Epithelial cell of esophagus (primary cell): ENCODE data around the gene GRAP.
"Not testable (repeated sequence)": the region's sequence is repeated elsewhere in the genome, so short reads cannot be mapped to it uniquely, and the experiment has no call there.

Source experiments
- DNase-seq: peaks from one replicate; pipeline ENCODE4 v3.0.0; 2010; ENCODE audit warnings: low read depth
- H3K4me3 ChIP-seq: 2 replicates; pipeline ENCODE4 v1.5.1; 2011; ENCODE audit warnings: mild to moderate bottlenecking, low read length, control low read depth

GRAP gene

DNA sequence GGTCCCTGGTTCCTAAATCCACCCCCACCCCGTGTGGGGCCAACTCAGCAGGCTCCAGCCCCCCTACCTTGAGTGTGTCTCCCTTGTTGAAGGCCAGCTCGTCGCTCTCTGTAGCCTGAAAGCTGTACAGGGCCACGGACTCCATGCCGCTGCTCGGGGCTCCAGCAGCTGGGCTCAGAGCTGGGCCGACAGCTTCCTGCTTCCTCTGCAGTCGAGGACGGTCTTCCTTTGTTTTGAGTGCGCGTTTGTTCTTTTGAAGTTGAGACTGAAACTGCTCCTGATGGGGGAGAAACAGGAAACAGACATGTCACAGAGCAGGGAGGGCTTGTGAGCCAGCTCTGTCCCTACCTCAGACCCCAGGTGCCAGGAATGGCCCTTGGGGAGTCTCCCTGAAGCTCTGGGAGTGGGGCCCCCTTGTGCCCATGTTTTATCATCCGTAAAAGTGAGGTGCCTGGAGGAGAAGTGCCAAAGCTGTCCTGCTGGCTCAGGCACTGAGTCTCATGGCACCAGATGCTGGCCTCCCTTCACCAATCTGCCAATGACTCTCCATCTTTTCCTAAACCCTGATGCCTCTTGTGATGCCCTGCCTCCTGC is at the start of gene GRAP:
GRAP (minus strand) TSS at position 176 of the 594 bp plus-strand sequence; CDS start at position 145, 31 bp downstream.
- not testable (repeated sequence) for H3K4me3 ChIP-seq, DNase-seq

DNA sequence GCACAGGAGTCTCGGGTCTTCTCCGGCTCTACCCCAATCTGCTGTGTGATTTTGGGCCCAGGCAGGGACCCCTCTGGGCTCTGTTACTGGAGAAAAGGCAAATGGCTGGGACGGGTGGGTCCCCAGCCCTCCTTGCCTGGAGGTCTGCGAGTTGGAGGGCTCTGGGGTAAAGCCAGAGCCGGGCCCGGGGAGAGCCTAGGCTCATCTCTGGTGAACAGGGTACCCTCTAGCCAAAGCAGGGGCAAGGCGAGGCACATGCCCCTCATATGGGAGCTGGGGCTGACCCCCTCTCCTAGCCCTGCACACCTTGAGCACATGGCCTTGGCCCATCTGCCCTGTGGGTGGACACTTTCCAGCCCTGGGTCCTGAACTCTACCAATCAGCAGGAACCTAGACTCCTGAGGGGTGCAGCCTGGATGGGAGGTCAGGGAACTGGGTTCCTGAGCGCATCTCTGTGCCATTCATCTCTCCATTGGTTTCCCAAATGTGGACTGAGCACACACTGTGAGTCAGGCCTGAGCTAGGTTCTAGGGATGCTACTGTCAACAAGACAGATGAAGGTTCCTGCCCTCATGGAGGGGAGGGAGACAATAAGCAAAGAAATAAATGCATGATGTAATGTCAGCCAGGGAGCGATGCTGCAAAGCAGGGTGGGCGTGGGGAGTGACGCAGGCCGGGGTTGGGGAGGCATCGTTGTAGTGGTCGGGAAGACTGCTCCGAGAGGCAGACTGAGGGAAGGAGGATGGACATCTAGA is 47.1 kb upstream of the GRAP start:
- DNase-seq, H3K4me3 ChIP-seq: not testable (repeated sequence)

DNA sequence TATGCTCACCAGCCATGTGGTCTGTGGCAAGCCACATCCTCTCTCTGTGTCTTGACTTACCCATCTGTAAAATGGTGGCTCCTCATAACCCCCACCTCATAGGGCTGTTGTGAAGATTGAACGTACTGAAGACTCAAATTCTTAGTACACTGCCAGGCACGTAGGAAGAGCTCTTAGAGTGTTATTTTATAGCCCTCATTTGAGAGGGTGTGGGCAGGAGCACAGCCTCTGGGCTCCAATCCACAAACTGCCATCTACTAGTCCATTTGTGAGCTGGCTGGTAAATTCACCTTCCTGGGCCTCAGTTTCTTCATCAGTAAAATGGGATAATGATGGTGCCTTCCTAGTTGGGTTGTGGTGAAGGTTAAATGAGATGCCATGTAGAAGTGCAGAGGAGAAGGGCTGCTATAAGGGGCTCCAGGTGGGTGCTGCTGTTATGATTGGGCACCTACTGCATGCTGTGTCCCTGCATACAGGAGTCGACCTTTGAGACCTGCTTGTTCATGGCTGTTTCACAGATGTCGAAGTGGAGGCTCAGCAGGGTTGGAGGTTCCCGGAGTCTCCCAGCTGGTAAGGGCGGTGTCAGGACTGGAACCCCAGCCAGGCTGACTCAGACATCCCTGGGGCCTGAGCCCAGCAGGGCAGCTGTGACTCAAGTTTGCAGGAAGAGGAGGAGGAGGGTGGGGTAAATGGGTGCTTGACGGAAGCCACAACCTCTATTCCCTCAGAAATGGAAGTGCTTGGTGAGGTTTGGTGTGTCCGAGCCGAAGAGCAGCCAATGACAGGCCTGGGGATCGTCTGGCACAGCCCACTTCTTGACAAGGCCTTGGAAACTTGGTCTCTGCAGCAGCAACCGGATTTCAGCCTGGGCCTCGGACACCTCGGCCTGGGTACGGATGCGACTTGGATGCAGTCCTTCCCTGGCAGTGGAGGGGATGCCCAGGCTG is 46.3 kb upstream of the GRAP start:
- not testable (repeated sequence) for H3K4me3 ChIP-seq
- peak; percentile 43 for DNase-seq

DNA sequence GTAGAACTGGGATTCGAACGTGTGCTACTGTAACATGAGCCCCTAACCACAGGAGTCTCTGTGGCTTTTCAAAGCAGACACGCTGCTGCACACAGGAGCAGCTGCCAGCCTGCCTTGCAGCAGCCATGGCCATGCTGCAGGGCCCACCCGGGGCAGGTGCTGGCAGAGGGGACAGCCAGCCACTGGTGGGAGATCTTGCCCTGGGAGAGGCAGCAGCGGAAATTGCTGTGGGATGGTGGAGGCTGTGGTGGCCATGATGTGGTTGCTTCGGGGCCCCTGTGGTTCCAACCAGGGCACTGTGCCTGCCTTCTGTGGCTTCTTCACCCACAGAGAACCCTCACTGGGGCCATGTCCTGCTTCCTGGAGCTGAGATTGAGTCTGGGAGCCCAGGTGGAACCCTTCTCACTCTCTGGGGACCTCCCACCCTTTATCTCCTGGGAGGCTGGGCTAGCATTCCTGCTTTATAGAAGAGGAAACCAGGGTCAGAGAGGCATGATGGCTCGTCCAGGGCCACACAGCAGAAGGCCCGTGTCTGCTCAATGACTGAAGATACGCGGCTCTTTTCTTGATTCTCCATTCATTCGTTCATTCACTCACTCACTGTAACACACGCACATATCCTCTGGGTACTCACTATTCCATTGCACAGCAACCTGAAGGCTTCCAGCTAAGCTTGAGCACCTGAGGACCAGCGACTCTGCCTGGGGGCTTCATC is 43.5 kb upstream of the GRAP start:
- not testable (repeated sequence) for H3K4me3 ChIP-seq, DNase-seq

GRCh38 chr17:19088804-19089685 is 42.3 kb upstream of the GRAP start:
- H3K4me3 ChIP-seq, DNase-seq: not testable (repeated sequence)

GRCh38 chr17:19077386-19077785 is 30.6 kb upstream of the GRAP start:
- DNase-seq, H3K4me3 ChIP-seq: not testable (repeated sequence)

- not testable (repeated sequence) for DNase-seq, H3K4me3 ChIP-seq
Observed at GRCh38 chr17:19076398-19077192, 29.8 kb upstream of the GRAP start.

DNA sequence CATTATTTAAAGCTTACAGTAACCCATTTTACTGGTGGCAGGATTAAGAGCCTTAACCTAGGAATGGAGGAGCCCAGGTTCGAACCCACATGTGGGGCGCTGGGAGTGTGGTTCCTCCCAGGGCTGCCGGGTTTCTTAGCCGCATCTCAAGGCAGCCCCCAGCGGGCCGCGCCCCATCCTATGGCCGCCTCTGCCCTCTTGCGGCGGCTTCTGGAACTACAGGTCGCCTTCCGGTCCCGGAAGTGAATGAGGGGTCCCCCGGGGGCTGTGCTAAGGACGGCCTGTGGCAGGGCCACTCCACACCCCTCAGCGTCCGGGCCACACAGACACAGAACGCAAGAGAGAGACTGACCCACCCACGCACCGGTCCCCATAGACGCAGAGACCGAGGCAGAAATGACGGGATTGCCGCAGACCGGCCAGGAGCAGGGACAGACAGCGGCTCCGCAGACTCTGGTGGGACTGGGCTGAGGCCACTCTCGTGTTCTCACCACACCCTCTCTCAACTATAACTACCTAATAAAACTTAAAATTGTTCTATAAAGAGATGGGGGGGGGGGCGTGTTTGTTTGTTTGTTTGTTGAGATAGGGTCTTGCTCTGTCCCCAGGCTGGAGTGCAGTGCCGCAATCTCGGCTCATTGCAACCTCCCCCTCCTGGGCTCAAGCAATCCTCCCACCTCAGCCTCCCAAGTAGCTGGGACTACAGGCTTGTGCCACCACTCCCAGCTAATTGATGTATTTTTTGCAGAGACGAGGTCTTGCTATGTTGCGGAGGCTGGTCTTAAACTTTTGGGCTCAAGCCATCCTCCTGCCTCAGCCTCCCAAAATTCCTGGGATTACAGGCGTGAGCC is 23.8 kb upstream of the GRAP start:
- H3K4me3 ChIP-seq, DNase-seq: not testable (repeated sequence)

GRCh38 chr17:19064378-19064777 is 17.6 kb upstream of the GRAP start:
- H3K4me3 ChIP-seq, result not testable (repeated sequence)
- peak; percentile 4 for DNase-seq

DNA sequence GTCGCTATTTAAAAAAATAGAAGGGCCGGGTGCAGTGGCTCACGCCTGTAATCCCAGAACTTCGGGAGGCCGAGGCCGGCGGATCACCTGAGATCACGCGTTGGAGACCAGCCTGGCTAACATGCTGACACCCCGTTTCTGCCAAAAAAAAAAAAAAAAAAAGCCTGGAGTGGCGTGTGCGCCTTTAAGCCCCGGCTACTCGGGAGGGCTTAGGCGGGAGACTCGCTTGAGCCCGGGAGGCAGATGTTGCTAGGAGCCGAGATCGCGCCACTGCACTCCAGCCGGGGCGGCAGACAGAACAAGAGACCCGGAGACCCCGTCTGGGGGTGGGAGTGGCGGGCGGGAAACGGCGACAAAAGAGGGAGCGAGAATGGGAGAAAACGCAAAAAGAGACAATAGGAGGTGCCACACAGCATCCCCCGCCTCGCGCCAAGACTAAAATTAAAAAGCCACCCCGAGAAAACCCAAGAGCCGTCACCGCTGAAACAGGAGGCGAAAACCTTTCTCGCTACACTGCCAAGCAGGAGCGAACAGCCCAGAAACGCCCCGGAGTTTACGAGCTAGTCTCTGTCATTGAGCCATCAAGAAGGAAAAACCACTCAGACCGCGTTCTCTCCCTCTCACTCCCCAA is 16.7 kb upstream of the GRAP start:
- DNase-seq, result not testable (repeated sequence)

GRCh38 chr17:19062718-19063325 is 16.1 kb upstream of the GRAP start:
- not testable (repeated sequence) for H3K4me3 ChIP-seq, DNase-seq

More for the DNA sequence above, 16.7 kb upstream of the GRAP start:
- not testable (repeated sequence) for H3K4me3 ChIP-seq

DNA sequence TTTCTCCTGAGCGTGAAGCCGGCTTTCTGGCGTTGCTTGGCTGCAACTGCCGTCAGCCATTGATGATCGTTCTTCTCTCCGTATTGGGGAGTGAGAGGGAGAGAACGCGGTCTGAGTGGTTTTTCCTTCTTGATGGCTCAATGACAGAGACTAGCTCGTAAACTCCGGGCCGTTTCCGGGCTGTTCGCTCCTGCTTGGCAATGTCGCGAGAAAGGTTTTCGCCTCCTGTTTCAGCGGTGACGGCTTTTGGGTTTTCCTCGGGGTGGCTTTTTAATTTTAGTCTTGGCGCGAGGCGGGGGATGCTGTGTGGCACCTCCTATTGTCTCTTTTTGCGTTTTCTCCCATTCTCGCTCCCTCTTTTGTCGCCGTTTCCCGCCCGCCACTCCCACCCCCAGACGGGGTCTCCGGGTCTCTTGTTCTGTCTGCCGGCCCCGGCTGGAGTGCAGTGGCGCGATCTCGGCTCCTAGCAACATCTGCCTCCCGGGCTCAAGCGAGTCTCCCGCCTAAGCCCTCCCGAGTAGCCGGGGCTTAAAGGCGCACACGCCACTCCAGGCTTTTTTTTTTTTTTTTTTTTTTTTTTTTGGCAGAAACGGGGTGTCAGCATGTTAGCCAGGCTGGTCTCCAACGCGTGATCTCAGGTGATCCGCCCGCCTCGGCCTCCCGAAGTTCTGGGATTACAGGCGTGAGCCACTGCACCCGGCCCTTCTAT is 15.4 kb upstream of the GRAP start:
- not testable (repeated sequence) for DNase-seq
- peak overlapping the region; percentile 20 for H3K4me3 ChIP-seq

DNA sequence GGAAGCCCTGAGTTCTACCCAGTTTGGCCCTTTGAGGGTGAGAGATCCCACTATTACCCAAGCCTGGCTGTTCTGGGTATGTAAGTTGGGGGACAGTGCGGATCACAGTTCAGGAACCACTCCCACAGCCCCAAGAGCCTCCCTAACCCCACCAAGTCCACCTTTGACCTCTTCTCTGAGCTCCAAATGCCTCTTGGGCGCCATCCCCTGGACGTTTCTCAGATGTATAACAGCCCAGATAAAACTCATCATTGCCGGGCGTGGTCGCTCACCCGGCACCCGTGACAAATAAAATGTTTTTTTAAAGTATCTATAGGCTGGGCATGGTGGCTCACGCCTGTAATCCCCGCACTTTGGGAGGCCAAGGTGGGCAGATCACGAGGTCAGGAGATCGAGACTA is 8.7 kb upstream of the GRAP start:
- H3K4me3 ChIP-seq, DNase-seq: not testable (repeated sequence)

DNA sequence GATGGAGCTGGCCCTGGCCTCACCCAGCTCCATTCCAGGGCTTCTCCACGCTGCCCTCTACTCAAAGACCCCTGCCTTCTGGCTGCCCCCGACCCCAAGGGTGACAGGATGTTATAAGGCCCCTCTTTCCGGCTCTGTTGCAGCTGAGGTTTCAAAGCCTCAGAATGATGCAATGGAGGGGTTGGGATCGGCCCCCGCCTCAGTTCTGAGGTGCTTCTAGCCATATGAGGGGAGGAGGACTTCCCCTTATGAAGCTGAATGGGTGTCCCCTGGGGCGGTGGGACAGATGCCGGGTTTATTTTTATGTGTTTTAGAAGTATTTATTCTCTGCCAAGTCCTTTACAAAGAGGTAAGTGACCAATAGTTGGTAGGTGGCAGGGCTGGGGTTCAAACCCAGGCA is 2.1 kb upstream of the GRAP start:
- not testable (repeated sequence) for DNase-seq

GRCh38 chr17:19047510-19047909 is 753 bp upstream of the GRAP start:
- DNase-seq, H3K4me3 ChIP-seq: not testable (repeated sequence)

More for the DNA sequence above, 2.1 kb upstream of the GRAP start:
- not testable (repeated sequence) for H3K4me3 ChIP-seq
